HCT116 (cell line): Measurements from ENCODE around the gene MINDY4. TPM values are rescaled to one million over a fixed set of nuclear protein-coding genes. Genes with fewer than 3 reads are reported as not detected.

ENCODE experiments used
- ATAC-seq: fragments of 200-7000 bp; cut with Tn5 transposase; 2 replicates; pipeline ENCODE4 v1.9.1; 2020; ENCODE audit warnings: mild to moderate bottlenecking, moderate library complexity
- BruUV-seq: library from RNA; stranded (reverse); fragments of 400-500 nt; replicated peaks from 2 replicates; lab custom pipeline; 2021; lab: Mats Ljungman, UMichigan
- CTCF ChIA-PET: fragments of 300-600 bp; sonication (Branson Sonifier 250); formaldehyde crosslinking; loops from one replicate; lab custom pipeline; 2021; ENCODE audit warnings: antibody characterized with exemption; lab: Charles Lee
- POLR2A ChIA-PET: fragments of 300-600, 350-600 bp; sonication (Branson Sonifier 250); formaldehyde crosslinking; loops from one replicate; lab custom pipeline; 2021; ENCODE audit warnings: antibody characterized with exemption; lab: Charles Lee
- RAD21 ChIA-PET, 2 experiments: fragments of 300-600 bp; sonication (Branson Sonifier 250); formaldehyde crosslinking; loops; one replicate each; lab custom pipeline; 2023; ENCODE audit warnings: low total read pairs in 2 of 2; ENCODE audit not compliant: uncharacterized antibody in 2 of 2, unreplicated experiment in 2 of 2, low non-redundant PET in 1 of 2; lab: Charles Lee
- DNase-seq: peaks from one replicate; pipeline ENCODE4 v3.0.0-alpha.2; 2010; ENCODE audit warnings: low read depth, low spot score
- H2AFZ ChIP-seq: fragments of 200-600 bp; shearing (Covaris generic), sonication (generic); 2 replicates; pipeline ENCODE4 v1.6.1; 2017; ENCODE audit warnings: low read depth, mixed run types, mixed read lengths, antibody characterized with exemption, low read length; ENCODE audit not compliant: poor library complexity, severe bottlenecking
- H3K27ac ChIP-seq: 2 replicates; pipeline ENCODE4 v1.5.1; 2012; ENCODE audit warnings: low read depth, low read length
- H3K27me3 ChIP-seq: fragments of 200-600 bp; sonication (generic); 2 replicates; pipeline ENCODE4 v1.6.1; 2016; ENCODE audit warnings: mixed run types, low read length, mixed read lengths; ENCODE audit not compliant: insufficient read depth
- H3K36me3 ChIP-seq, 2 experiments: fragments of 200-500 bp in 1 of 2; fragments of 200-600 bp in 1 of 2; sonication (Bioruptor generic) in 1 of 2; sonication (generic) in 1 of 2; 2 replicates each; pipeline versions ENCODE4 v1.5.1 to v1.6.1; 2014 to 2016; ENCODE audit warnings: low read length in 2 of 2, inconsistent platforms in 1 of 2, mixed read lengths in 1 of 2, mixed run types in 1 of 2; ENCODE audit not compliant: insufficient read depth in 2 of 2, control insufficient read depth in 1 of 2
- H3K4me1 ChIP-seq, 2 experiments: fragments of 200-600 bp in 1 of 2; sonication (generic) in 1 of 2; 2 replicates each; pipeline versions ENCODE4 v1.5.1 to v1.6.1; 2012 to 2017; ENCODE audit warnings: low read length in 2 of 2, inconsistent platforms in 1 of 2, mild to moderate bottlenecking in 1 of 2, mixed read lengths in 1 of 2, mixed run types in 1 of 2, moderate library complexity in 1 of 2; ENCODE audit not compliant: insufficient read depth in 2 of 2, control insufficient read depth in 1 of 2
- H3K4me2 ChIP-seq: fragments of 200-600 bp; sonication (generic); 2 replicates; pipeline ENCODE4 v1.6.1; 2017; ENCODE audit warnings: mixed run types, low read length, mixed read lengths
- H3K4me3 ChIP-seq, 2 experiments: fragments of 200-600 bp in 1 of 2; sonication (generic) in 1 of 2; replicated peaks in 1 of 2; 2 replicates each; pipeline ENCODE4 v1.5.1; 2011 to 2016; ENCODE audit warnings: low read length in 2 of 2, control low read depth in 1 of 2, low read depth in 1 of 2, mild to moderate bottlenecking in 1 of 2, mixed read lengths in 1 of 2, mixed run types in 1 of 2
- H3K79me2 ChIP-seq: fragments of 200-600 bp; sonication (generic); 2 replicates; pipeline ENCODE4 v1.6.1; 2017; ENCODE audit warnings: mild to moderate bottlenecking, mixed run types, low read length, moderate library complexity, mixed read lengths; ENCODE audit not compliant: insufficient read depth
- H3K9ac ChIP-seq: fragments of 200-600 bp; sonication (generic); 2 replicates; pipeline ENCODE4 v1.6.1; 2016; ENCODE audit warnings: low read length, mixed read lengths
- H3K9me2 ChIP-seq: fragments of 200-600 bp; sonication (generic), shearing (Covaris generic); 2 replicates; pipeline ENCODE4 v1.6.1; 2017; ENCODE audit warnings: mixed run types, mild to moderate bottlenecking, moderate library complexity; ENCODE audit not compliant: insufficient read depth
- H3K9me3 ChIP-seq, 2 experiments: fragments of 200-500 bp in 1 of 2; fragments of 200-600 bp in 1 of 2; sonication (Bioruptor generic) in 1 of 2; sonication (generic) in 1 of 2; 2 replicates each; pipeline ENCODE4 v1.6.1; 2014 to 2017; ENCODE audit warnings: low read length in 2 of 2, mixed read lengths in 2 of 2, inconsistent platforms in 1 of 2, low read depth in 1 of 2, mild to moderate bottlenecking in 1 of 2, mixed run types in 1 of 2, moderate library complexity in 1 of 2; ENCODE audit not compliant: control insufficient read depth in 1 of 2, insufficient read depth in 1 of 2
- H4K20me1 ChIP-seq: fragments of 200-600 bp; sonication (generic), shearing (Covaris generic); 2 replicates; pipeline ENCODE4 v1.6.1; 2017; ENCODE audit warnings: mixed run types, mild to moderate bottlenecking, moderate library complexity; ENCODE audit not compliant: insufficient read depth
- ATF3 ChIP-seq: IDR thresholded peaks from 2 replicates; pipeline ENCODE4 v1.6.1; 2012
- CTCF ChIP-seq, 3 experiments: fragments of 200-600 bp in 1 of 3; sonication (generic) in 1 of 3; IDR thresholded peaks in 2 of 3; conservative IDR thresholded peaks in 1 of 3; 2 replicates each; pipeline ENCODE4 v1.5.1; 2012 to 2017; ENCODE audit warnings: low read depth in 2 of 3, low read length in 2 of 3, antibody characterized with exemption in 1 of 3, borderline replicate concordance in 1 of 3, control low read depth in 1 of 3, mild to moderate bottlenecking in 1 of 3, mixed read lengths in 1 of 3, mixed run types in 1 of 3, moderate library complexity in 1 of 3; ENCODE audit not compliant: insufficient read depth in 1 of 3
- EZH2phosphoT487 ChIP-seq: fragments of 200-600 bp; IDR thresholded peaks from 2 replicates; pipeline ENCODE4 v1.6.1; 2018; ENCODE audit warnings: antibody characterized with exemption, borderline replicate concordance
- RAD21 ChIP-seq: IDR thresholded peaks from 2 replicates; pipeline ENCODE4 v1.6.1; 2012; ENCODE audit warnings: low read depth, mild to moderate bottlenecking
- SIN3A ChIP-seq: IDR thresholded peaks from 2 replicates; pipeline ENCODE4 v1.6.1; 2012; ENCODE audit warnings: low read depth
- SRF ChIP-seq: IDR thresholded peaks from 2 replicates; pipeline ENCODE4 v1.6.1; 2012; ENCODE audit warnings: low read depth
- TCF7L2 ChIP-seq: IDR thresholded peaks from 2 replicates; pipeline ENCODE4 v1.7.0; 2011; ENCODE audit warnings: borderline replicate concordance, inconsistent platforms; ENCODE audit not compliant: insufficient read depth, insufficient read length; ENCODE audit errors: extremely low read depth
- YY1 ChIP-seq: IDR thresholded peaks from 2 replicates; pipeline ENCODE4 v1.6.1; 2011; ENCODE audit warnings: low read length, low read depth, moderate library complexity, mild to moderate bottlenecking; ENCODE audit not compliant: insufficient replicate concordance; ENCODE audit errors: extremely low read depth
- ZFX ChIP-seq: fragments of 450-650 bp; IDR thresholded peaks from 2 replicates; pipeline ENCODE4 v1.6.1; 2017
- intact Hi-C: fragments of 100-400 bp; cut with micrococcal nuclease; formaldehyde crosslinking; loops from 2 replicates; pipeline ENCODE4 v1.10.0; 2022
- total RNA-seq: library from RNA; stranded (reverse); gene quantifications from one replicate; pipeline ENCODE4 v1.2.1, GENCODE V29; 2021; ENCODE audit not compliant: unreplicated experiment

The MINDY4 gene
- total RNA-seq, 1 experiment from 2014 or later: 6.1 TPM

- TF ChIP-seq CTCF (IDR thresholded peaks at IDR 0.05 in 2 of 3, conservative IDR thresholded peaks at IDR 0.05 in 1 of 3; ENCODE audit: borderline replicate concordance in 1 of 3, insufficient read depth in 1 of 3, low read depth in 2 of 3, low read length in 2 of 3) (no peak), RAD21 (no peak)
These were observed 99.8 kb downstream of the MINDY4 start (continued) for GRCh38 chr7:30870821-30871518.

- Histone ChIP-seq H3K9me2 (no peaks in the 10 kb centered on the region), H3K9ac (no peak overlapping the region), H3K36me3 (no peaks in the 10 kb centered on the region), H3K27me3 (no peaks in the 10 kb centered on the region), H3K27ac (no peak overlapping the region), H4K20me1 (no peaks in the 10 kb centered on the region), H2AFZ (no peak overlapping the region), H3K4me2 (no peak overlapping the region), H3K4me1 (no peaks in the 10 kb centered on the region), H3K9me3 (no peaks in the 10 kb centered on the region), H3K4me3 (no peak overlapping the region), H3K79me2 (no peaks in the 10 kb centered on the region)
- ATAC-seq (no peak), DNase-seq (no peak)
- BruUV-seq: no TSS peak
- RAD21 ChIA-PET: no interaction called here
- intact Hi-C loops: no loop called here
- POLR2A ChIA-PET: no interaction called here
- CTCF ChIA-PET: no interaction called here
- TF ChIP-seq ATF3 (no peak), EZH2phosphoT487 (no peak), YY1 (no peak), ZFX (no peak), TCF7L2 (no peak), SRF (no peak), SIN3A (no peak)
These were observed 100.4 kb downstream of the MINDY4 start for GRCh38 chr7:30871655-30872054.
